GM23248 (cell line): Measurements from ENCODE around the gene S1PR2.

ENCODE experiments used
- EZH2 ChIP-seq: fragments of 200-600 bp; sonication (generic); IDR thresholded peaks from 2 replicates; pipeline ENCODE4 v1.6.1; 2018; ENCODE audit warnings: antibody characterized with exemption, mild to moderate bottlenecking; ENCODE audit not compliant: insufficient read depth, poor library complexity, severe bottlenecking
- EZH2phosphoT487 ChIP-seq: fragments of 200-600 bp; sonication (generic); IDR thresholded peaks from 2 replicates; pipeline ENCODE4 v1.6.1; 2018; ENCODE audit warnings: antibody characterized with exemption, moderate library complexity, mild to moderate bottlenecking, low read depth; ENCODE audit not compliant: insufficient read depth

DNA sequence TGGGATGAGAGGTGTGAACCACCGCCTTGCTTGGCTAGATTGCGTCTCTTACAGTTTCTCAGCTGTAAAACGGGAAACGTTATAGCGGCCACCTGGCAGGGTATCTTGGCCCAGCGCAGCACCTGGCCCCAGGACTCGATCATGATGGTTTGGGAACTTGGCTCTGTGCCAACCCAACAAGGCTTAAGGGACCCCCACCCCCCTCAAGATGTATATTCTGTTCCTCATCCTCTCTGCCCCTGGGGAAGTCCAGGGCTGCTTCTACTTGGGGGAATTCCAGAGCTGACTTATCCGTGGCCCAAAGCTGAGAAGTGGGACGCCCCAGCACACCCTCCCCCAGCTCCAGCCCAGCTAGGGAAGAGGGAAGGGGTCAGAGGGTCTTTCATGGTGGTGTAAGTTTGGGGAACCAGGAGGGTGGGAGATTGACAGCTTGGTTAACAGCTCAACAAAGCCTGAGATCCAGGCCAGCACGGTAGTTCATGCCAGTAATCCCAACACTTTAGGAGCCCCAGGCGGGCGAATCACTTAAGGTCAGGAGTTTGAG lies 40.5 kb upstream of the S1PR2 start:
- TF ChIP-seq EZH2 (no peak), EZH2phosphoT487 (no peak)
